ENCODE results near the gene DAPK1.

DAPK1 gene

GRCh38 chr9:87479801-87480201 lies 17.9 kb upstream of the DAPK1 start:
- no peaks in the 10 kb centered on the region for H3K79me2 ChIP-seq (ENCODE audit: insufficient read depth, low read length)
- no peak overlapping the region for H3K27ac ChIP-seq (ENCODE audit: low read depth, low read length, poor library complexity, severe bottlenecking)

DNA sequence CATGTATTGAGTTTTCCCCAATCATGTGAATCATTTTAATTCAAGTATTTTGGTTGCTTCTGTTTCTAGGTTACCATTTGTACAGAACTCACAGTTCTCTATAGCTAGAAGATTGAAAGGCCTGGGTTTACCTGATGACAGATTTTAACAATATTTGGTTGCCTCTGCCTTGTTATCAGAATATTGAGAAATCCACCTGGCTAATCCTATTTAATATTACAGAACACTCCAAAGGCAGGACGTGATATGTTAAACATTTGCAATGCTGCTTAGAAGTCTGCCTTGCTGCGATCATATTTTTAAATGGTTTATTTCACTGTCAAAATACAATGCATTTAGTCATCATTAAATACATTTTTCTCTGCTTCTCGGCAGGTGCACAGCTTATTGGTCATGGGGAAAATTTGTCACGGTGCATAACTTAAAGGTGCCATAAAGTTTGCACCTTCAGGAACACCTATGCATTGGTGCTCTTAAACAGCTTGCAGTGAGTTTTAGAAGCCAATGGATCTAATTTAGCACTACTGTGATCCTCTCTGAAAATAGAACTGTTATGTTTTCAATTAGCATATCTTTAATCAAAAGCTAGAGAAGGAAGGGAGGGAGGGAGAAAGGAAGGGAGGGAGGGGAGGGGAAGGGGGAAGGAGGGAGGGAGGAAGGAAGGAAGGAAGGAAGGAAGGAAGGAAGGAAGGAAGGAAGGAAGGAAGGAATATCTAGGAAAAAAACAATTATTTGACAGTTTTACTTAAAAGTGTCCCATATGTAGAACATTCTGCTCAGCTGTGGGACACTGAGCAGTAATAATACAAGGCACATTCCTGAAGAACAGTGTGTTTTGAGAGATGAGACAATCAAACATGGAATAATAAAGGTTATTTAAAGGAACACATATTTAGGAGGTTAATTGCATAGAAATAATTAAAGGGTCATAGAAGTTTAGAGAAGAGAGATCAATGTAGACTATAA lies 15.5 kb upstream of the DAPK1 start:
- no peaks in the 10 kb centered on the region for H3K9me2 ChIP-seq (ENCODE audit: low read depth, low read length)
- H3K36me3 ChIP-seq (ENCODE audit: insufficient read depth, low read length), result no peaks in the 10 kb centered on the region
- H3K27me3 ChIP-seq (ENCODE audit: insufficient read depth, low read length), result no peaks in the 10 kb centered on the region
- no peak overlapping the region for H3K9ac ChIP-seq (ENCODE audit: low read length)
- peaks cover 8% of the 10 kb centered on the region for H3K4me1 ChIP-seq (ENCODE audit: insufficient read depth, low read length, severe bottlenecking)
- TF ChIP-seq, protein P1, sequence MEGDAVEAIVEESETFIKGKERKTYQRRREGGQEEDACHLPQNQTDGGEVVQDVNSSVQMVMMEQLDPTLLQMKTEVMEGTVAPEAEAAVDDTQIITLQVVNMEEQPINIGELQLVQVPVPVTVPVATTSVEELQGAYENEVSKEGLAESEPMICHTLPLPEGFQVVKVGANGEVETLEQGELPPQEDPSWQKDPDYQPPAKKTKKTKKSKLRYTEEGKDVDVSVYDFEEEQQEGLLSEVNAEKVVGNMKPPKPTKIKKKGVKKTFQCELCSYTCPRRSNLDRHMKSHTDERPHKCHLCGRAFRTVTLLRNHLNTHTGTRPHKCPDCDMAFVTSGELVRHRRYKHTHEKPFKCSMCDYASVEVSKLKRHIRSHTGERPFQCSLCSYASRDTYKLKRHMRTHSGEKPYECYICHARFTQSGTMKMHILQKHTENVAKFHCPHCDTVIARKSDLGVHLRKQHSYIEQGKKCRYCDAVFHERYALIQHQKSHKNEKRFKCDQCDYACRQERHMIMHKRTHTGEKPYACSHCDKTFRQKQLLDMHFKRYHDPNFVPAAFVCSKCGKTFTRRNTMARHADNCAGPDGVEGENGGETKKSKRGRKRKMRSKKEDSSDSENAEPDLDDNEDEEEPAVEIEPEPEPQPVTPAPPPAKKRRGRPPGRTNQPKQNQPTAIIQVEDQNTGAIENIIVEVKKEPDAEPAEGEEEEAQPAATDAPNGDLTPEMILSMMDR (IDR thresholded peaks at IDR 0.05; ENCODE audit: low read length), result no peak
- no peak for TF ChIP-seq EZH2 (IDR thresholded peaks at IDR 0.05; ENCODE audit: borderline replicate concordance, low read length)
- H2AFZ ChIP-seq (ENCODE audit: low read length), result no peak overlapping the region
- no peak overlapping the region for H3K4me3 ChIP-seq (ENCODE audit: low read depth, low read length, poor library complexity, severe bottlenecking)
- H4K20me1 ChIP-seq (ENCODE audit: insufficient read depth, low read length), result no peaks in the 10 kb centered on the region
- no peak overlapping the region for H3K4me2 ChIP-seq (ENCODE audit: low read length)
- H3K79me2 ChIP-seq (ENCODE audit: insufficient read depth, low read length), result no peaks in the 10 kb centered on the region
- H3K27ac ChIP-seq (ENCODE audit: low read depth, low read length, poor library complexity, severe bottlenecking), result no peak overlapping the region
- no peaks in the 10 kb centered on the region for H3K9me3 ChIP-seq (ENCODE audit: low read length)
- no peaks in the 10 kb centered on the region for H3F3A ChIP-seq (ENCODE audit: insufficient read depth, low read length)

More at GRCh38 chr9:87479801-87480201, 17.9 kb upstream of the DAPK1 start:
- no peaks in the 10 kb centered on the region for H4K20me1 ChIP-seq (ENCODE audit: insufficient read depth, low read length)
- no peaks in the 10 kb centered on the region for H3K9me2 ChIP-seq (ENCODE audit: low read depth, low read length)
- no peaks in the 10 kb centered on the region for H3K27me3 ChIP-seq (ENCODE audit: insufficient read depth, low read length)
- no peak overlapping the region for H3K4me3 ChIP-seq (ENCODE audit: low read depth, low read length, poor library complexity, severe bottlenecking)
- no peaks in the 10 kb centered on the region for H3F3A ChIP-seq (ENCODE audit: insufficient read depth, low read length)
- H3K9me3 ChIP-seq (ENCODE audit: low read length), result no peaks in the 10 kb centered on the region
- no peak overlapping the region for H2AFZ ChIP-seq (ENCODE audit: low read length)
- TF ChIP-seq EZH2 (IDR thresholded peaks at IDR 0.05; ENCODE audit: borderline replicate concordance, low read length), result no peak
- TF ChIP-seq, protein P1 (IDR thresholded peaks at IDR 0.05; ENCODE audit: low read length), result no peak
- H3K4me2 ChIP-seq (ENCODE audit: low read length), result no peak overlapping the region
- peaks cover 8% of the 10 kb centered on the region for H3K4me1 ChIP-seq (ENCODE audit: insufficient read depth, low read length, severe bottlenecking)
- no peak overlapping the region for H3K9ac ChIP-seq (ENCODE audit: low read length)
- no peaks in the 10 kb centered on the region for H3K36me3 ChIP-seq (ENCODE audit: insufficient read depth, low read length)

DNA sequence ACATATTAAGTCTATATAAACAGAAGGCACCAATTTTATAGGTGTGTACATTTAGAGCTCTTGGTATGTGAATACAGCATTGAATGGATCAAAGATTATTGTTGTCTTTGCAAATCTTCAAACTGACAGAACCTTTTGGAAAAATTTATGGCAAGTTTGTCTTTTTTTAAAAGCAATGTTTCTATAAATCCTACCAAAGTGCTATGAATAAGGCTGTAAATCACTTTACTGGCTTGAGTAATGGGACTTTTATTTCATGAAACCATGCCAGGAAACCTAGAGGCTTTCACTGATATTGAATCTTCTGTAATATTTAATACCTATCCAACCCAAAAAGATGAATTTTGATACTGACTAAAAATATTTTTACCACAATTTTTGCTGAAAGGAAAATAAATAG lies 7.4 kb upstream of the DAPK1 start:
- Histone ChIP-seq H4K20me1 (ENCODE audit: insufficient read depth, low read length) (no peaks in the 10 kb centered on the region), H3K9me3 (ENCODE audit: low read length) (no peaks in the 10 kb centered on the region), H3K9ac (ENCODE audit: low read length) (no peak overlapping the region), H3K4me2 (ENCODE audit: low read length) (no peak overlapping the region), H3K9me2 (ENCODE audit: low read depth, low read length) (no peaks in the 10 kb centered on the region), H2AFZ (ENCODE audit: low read length) (no peak overlapping the region), H3K27me3 (ENCODE audit: insufficient read depth, low read length) (no peaks in the 10 kb centered on the region), H3K36me3 (ENCODE audit: insufficient read depth, low read length) (no peaks in the 10 kb centered on the region), H3K79me2 (ENCODE audit: insufficient read depth, low read length) (no peaks in the 10 kb centered on the region), H3F3A (ENCODE audit: insufficient read depth, low read length) (no peaks in the 10 kb centered on the region), H3K4me1 (ENCODE audit: insufficient read depth, low read length, severe bottlenecking) (no peaks in the 10 kb centered on the region), H3K4me3 (ENCODE audit: low read depth, low read length, poor library complexity, severe bottlenecking) (no peak overlapping the region), H3K27ac (ENCODE audit: low read depth, low read length, poor library complexity, severe bottlenecking) (no peak overlapping the region)
- TF ChIP-seq, protein P1 (IDR thresholded peaks at IDR 0.05; ENCODE audit: low read length), result no peak
- no peak for TF ChIP-seq EZH2 (IDR thresholded peaks at IDR 0.05; ENCODE audit: borderline replicate concordance, low read length)

Data from OCI-LY1 (cell line).